Mucosa of rectum (tissue), 2 donors: ENCODE measurements around the gene ZNF415.
A peak's percentile ranks its signal among the peaks of the same experiment; 100 is the strongest.

ENCODE experiments used
- H3K27ac ChIP-seq, 2 donors: one replicate each; pipeline ENCODE4 v1.7.0; 2013; ENCODE audit warnings: inconsistent platforms in 2 of 2, low read depth in 2 of 2, low read length in 2 of 2
- H3K27me3 ChIP-seq, 2 donors: one replicate each; pipeline ENCODE4 v1.7.0; 2013; ENCODE audit warnings: low read length in 2 of 2; ENCODE audit not compliant: control insufficient read depth in 2 of 2, insufficient read depth in 2 of 2
- H3K36me3 ChIP-seq, 2 donors: one replicate each; pipeline ENCODE4 v1.7.0; 2013; ENCODE audit warnings: low read length in 2 of 2; ENCODE audit not compliant: control insufficient read depth in 2 of 2, insufficient read depth in 2 of 2
- H3K4me1 ChIP-seq, 2 donors: one replicate each; pipeline ENCODE4 v1.7.0; 2013; ENCODE audit warnings: low read length in 2 of 2, mild to moderate bottlenecking in 1 of 2; ENCODE audit not compliant: control insufficient read depth in 2 of 2, insufficient read depth in 2 of 2
- H3K4me3 ChIP-seq, 2 donors: one replicate each; pipeline ENCODE4 v1.7.0; 2013; ENCODE audit warnings: low read length in 2 of 2
- H3K9ac ChIP-seq, 2 donors: one replicate each; pipeline ENCODE4 v1.7.0; 2013; ENCODE audit warnings: low read length in 2 of 2, low read depth in 1 of 2, mild to moderate bottlenecking in 1 of 2
- H3K9me3 ChIP-seq, 2 donors: one replicate each; pipeline ENCODE4 v1.7.0; 2013; ENCODE audit warnings: low read length in 2 of 2; ENCODE audit not compliant: control insufficient read depth in 2 of 2
- donor health status: healthy.
- donor health status: Normal muscosa, but diverticular disease.

ZNF415 gene

DNA sequence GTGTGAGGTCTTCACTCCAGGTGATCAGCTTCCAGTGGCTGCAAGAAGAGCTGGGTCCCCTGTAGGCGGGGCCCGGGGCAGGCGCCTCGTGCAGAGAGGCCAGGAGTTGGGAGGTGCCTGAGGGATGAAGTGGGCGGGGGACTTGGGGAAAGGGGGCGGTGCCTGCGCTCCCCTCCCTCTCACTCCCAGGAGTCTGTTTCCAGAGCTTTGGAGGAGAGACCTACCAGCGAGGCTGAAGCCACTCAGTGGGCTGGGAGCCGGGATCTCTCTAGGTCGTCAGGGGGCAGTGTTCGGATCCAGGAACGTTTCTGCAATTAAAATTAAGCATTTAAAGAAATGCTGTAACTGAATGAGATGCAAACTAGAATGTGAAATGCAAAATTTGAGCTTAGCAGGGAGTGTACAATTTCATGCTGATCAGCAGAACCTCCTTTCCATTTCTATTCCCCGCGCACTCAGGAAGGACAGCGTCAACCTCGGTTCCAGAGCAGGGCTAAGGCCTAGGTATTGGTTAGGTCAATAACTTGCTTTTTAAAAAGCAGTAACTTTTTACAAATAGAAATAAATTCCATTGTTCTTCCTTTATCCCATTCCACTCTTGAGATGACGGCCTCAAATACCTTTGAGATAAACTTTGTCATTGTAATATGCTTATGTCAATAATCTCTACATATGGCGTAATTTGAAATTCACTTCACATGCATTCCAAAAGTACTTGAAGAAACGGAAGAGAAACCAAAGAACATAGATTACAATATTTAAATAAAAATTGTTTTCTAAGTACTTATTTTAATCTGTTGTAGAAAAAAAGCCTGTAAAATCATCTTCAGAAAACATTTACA lies 41.1 kb downstream of the ZNF415 start:
- Histone ChIP-seq H3K4me3 (no peak overlapping the region), H3K9me3 (no peaks in the 10 kb centered on the region), H3K27me3 (no peaks in the 10 kb centered on the region), H3K36me3 (peaks cover 36 to 39% of the 10 kb centered on the region in 2 donors), H3K9ac (no peak overlapping the region), H3K27ac (no peak overlapping the region), H3K4me1 (no peaks in the 10 kb centered on the region)

DNA sequence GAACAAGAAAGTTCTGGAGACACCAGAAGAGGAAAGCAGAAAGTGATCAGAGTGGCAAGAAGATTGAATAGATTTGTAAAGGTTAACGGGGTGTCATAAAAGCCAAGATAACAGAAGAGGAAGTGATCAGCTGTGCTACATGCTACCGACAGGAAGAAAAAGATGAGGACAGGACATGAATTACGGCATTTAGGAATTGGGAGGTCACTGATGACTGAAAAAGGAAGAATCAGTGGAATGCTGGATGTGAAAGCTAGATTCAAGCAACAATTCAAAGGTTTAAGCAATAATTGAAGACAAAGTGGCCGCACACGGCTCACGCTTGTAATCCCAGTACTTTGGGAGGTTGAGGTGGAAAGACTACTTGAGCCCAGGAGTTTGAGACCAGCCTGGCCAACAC lies 44.6 kb downstream of the ZNF415 start:
- Histone ChIP-seq H3K9me3 (peaks cover 0 to 3% of the 10 kb centered on the region in 2 donors), H3K9ac (no peak overlapping the region), H3K27ac (no peak overlapping the region), H3K27me3 (no peaks in the 10 kb centered on the region), H3K4me1 (no peaks in the 10 kb centered on the region), H3K4me3 (no peak overlapping the region), H3K36me3 (peaks cover 59 to 61% of the 10 kb centered on the region in 2 donors)

GRCh38 chr19:53086949-53087348 lies 45.8 kb downstream of the ZNF415 start:
- Histone ChIP-seq H3K9ac (no peak overlapping the region), H3K9me3 (peaks cover 0 to 3% of the 10 kb centered on the region in 2 donors), H3K36me3 (peaks cover 60 to 63% of the 10 kb centered on the region in 2 donors), H3K4me3 (no peak overlapping the region), H3K4me1 (no peaks in the 10 kb centered on the region), H3K27ac (no peak overlapping the region), H3K27me3 (no peaks in the 10 kb centered on the region)

DNA sequence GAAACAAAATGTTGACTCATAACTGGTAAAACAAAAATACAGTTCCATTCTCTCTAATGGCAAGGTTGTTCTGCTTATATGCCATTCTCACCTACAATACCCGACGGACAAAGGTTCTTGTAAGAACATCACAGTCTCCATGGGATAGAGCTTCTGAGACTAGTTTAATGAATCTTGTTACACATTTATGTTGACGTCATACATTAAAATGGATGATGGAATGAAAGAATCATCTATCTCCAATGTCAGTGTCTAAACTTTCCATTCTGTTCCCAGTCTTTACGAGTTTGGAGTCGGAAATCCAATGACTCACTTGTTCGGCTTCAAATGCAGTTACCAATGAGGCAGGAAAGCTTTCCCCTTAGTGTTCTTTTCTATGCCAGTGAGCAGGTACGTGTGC lies 47.2 kb downstream of the ZNF415 start:
- Histone ChIP-seq H3K9me3 (peaks cover 6 to 8% of the 10 kb centered on the region in 2 donors), H3K9ac (no peak overlapping the region), H3K4me1 (no peaks in the 10 kb centered on the region), H3K27ac (no peak overlapping the region), H3K4me3 (no peak overlapping the region), H3K27me3 (no peaks in the 10 kb centered on the region), H3K36me3 (peaks cover 54 to 65% of the 10 kb centered on the region in 2 donors)

- Histone ChIP-seq H3K27ac (no peak overlapping the region), H3K27me3 (no peaks in the 10 kb centered on the region), H3K9me3 (peaks cover 6 to 8% of the 10 kb centered on the region in 2 donors), H3K4me1 (no peaks in the 10 kb centered on the region), H3K9ac (no peak overlapping the region), H3K36me3 (peaks cover 38 to 59% of the 10 kb centered on the region in 2 donors), H3K4me3 (no peak overlapping the region)
Measured at GRCh38 chr19:53082929-53083328, 49.8 kb downstream of the ZNF415 start.

DNA sequence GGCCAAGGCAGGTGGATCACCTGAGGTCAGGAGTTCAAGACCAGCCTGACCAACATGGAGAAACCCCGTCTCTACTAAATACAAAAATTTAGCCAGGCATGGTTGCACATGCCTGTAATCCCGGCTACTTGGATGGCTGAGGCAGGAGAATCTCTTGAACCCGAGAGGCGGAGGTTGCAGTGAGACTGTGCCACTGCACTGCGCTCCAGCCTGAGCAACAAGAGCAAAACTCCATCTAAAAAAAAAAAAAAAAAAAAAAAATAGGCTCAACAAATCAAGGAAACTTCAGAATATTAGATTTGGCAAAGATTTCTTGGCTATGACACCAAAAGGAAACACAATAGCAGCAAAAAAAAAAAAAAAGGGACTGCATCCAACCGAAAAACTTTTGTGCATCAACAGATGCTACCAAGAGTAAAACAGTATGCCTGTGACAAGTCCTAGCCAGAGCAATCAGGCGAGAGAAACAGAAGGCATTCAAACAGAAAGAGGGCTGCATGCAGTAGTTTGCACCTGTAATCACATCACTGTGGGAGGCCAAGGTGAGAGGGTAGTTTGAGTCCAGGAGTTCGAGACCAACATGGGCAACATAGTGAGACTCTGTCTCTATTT lies 53.3 kb downstream of the ZNF415 start:
- H3K9ac ChIP-seq: no peak overlapping the region
- no peak overlapping the region for H3K27ac ChIP-seq
- peaks cover 9 to 23% of the 10 kb centered on the region in 2 donors for H3K9me3 ChIP-seq
- H3K4me3 ChIP-seq: peak overlapping the region in 1 of 2 donors; percentile 7
- H3K27me3 ChIP-seq: no peaks in the 10 kb centered on the region
- H3K4me1 ChIP-seq: no peaks in the 10 kb centered on the region
- peaks cover 35 to 53% of the 10 kb centered on the region in 2 donors for H3K36me3 ChIP-seq

DNA sequence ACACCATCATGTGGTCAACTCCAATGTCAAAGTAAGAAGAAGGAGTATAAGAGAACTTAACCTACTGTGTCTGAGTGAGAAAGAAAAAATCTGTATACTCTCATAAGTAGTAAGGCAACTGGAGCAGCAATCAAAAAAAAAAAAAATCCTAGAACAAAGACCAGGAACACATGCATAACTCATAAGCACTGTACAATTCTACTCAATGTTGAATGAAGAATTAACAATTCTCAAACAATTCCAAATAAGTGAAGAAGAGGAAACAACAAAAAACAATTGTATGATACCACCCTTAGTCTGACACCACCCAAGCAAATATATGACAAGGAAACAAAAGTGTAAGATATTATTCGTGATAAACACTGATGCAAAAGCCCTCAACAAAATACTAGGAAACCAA lies 54.0 kb downstream of the ZNF415 start:
- Histone ChIP-seq H3K9ac (no peak overlapping the region), H3K4me1 (no peaks in the 10 kb centered on the region), H3K36me3 (peaks cover 36 to 51% of the 10 kb centered on the region in 2 donors), H3K27me3 (no peaks in the 10 kb centered on the region), H3K9me3 (peaks cover 9 to 23% of the 10 kb centered on the region in 2 donors), H3K27ac (no peak overlapping the region), H3K4me3 (peak overlapping the region in 1 of 2 donors; percentile 7)

GRCh38 chr19:53076984-53077383 lies 55.7 kb downstream of the ZNF415 start:
- H3K27me3 ChIP-seq: no peaks in the 10 kb centered on the region
- no peak overlapping the region for H3K9ac ChIP-seq
- H3K9me3 ChIP-seq: peaks cover 16 to 30% of the 10 kb centered on the region in 2 donors
- no peak overlapping the region for H3K4me3 ChIP-seq
- no peak overlapping the region for H3K27ac ChIP-seq
- no peaks in the 10 kb centered on the region for H3K4me1 ChIP-seq
- H3K36me3 ChIP-seq: peaks cover 48 to 55% of the 10 kb centered on the region in 2 donors

GRCh38 chr19:53068834-53069233 lies 63.9 kb downstream of the ZNF415 start:
- Histone ChIP-seq H3K9ac (no peak overlapping the region), H3K9me3 (peaks cover 56 to 59% of the 10 kb centered on the region in 2 donors), H3K4me1 (no peaks in the 10 kb centered on the region), H3K36me3 (peaks cover 41 to 48% of the 10 kb centered on the region in 2 donors), H3K4me3 (no peak overlapping the region), H3K27ac (no peak overlapping the region), H3K27me3 (no peaks in the 10 kb centered on the region)

GRCh38 chr19:53068199-53068598 lies 64.5 kb downstream of the ZNF415 start:
- H3K36me3 ChIP-seq: peaks cover 37 to 43% of the 10 kb centered on the region in 2 donors
- no peaks in the 10 kb centered on the region for H3K4me1 ChIP-seq
- H3K4me3 ChIP-seq: peak overlapping the region in 1 of 2 donors; percentile 21
- no peaks in the 10 kb centered on the region for H3K27me3 ChIP-seq
- H3K9ac ChIP-seq: no peak overlapping the region
- H3K9me3 ChIP-seq: peaks cover 55 to 61% of the 10 kb centered on the region in 2 donors
- H3K27ac ChIP-seq: no peak overlapping the region
